Liver (tissue), 3 donors: Measurements from ENCODE around the gene TTC28.

Source experiments
- EGR1 ChIP-seq, 2 donors: IDR thresholded peaks; 2 replicates each; pipeline ENCODE4 v1.6.1; 2016 to 2018; ENCODE audit warnings: antibody characterized with exemption in 2 of 2, low read depth in 2 of 2
- FOXA1 ChIP-seq: IDR thresholded peaks from 2 replicates; pipeline ENCODE4 v1.6.1; 2016; ENCODE audit warnings: antibody characterized with exemption
- GABPA ChIP-seq, 2 donors: IDR thresholded peaks in 1 of 2; conservative IDR thresholded peaks in 1 of 2; 2 replicates each; pipeline ENCODE4 v1.6.1; 2016; ENCODE audit warnings: antibody characterized with exemption in 2 of 2, mild to moderate bottlenecking in 1 of 2, moderate library complexity in 1 of 2
- JUND ChIP-seq, 2 donors: IDR thresholded peaks; 2 replicates each; pipeline ENCODE4 v1.6.1; 2016; ENCODE audit warnings: antibody characterized with exemption in 2 of 2
- RAD21 ChIP-seq, 2 donors: IDR thresholded peaks; 2 replicates each; pipeline ENCODE4 v1.6.1; 2016; ENCODE audit warnings: antibody characterized with exemption in 2 of 2, mild to moderate bottlenecking in 2 of 2
- TAF1 ChIP-seq: conservative IDR thresholded peaks from 2 replicates; pipeline ENCODE4 v1.6.1; 2016; ENCODE audit warnings: antibody characterized with exemption, mild to moderate bottlenecking
- TF ChIP-seq, protein P1 (sequence below): fragments of 150-350 bp; IDR thresholded peaks from 2 replicates; pipeline ENCODE4 v1.5.1; 2017; ENCODE audit warnings: improper control_type of control experiment, low read depth, low read length; ENCODE audit not compliant: missing input control
- TF ChIP-seq, protein P2 (sequence below): IDR thresholded peaks from 2 replicates; pipeline ENCODE4 v1.6.1; 2016; ENCODE audit warnings: antibody characterized with exemption
- TF ChIP-seq, protein P3 (sequence below): IDR thresholded peaks from 2 replicates; pipeline ENCODE4 v1.6.1; 2016; ENCODE audit warnings: antibody characterized with exemption, mild to moderate bottlenecking
- TF ChIP-seq, protein P4 (sequence below): IDR thresholded peaks from 2 replicates; pipeline ENCODE4 v1.6.1; 2016; ENCODE audit warnings: antibody characterized with exemption
- TF ChIP-seq, protein P5 (sequence below): IDR thresholded peaks from 2 replicates; pipeline ENCODE4 v1.6.1; 2016; ENCODE audit warnings: antibody characterized with exemption
- donor health status: healthy.
- donor health status: healthy.

DNA sequence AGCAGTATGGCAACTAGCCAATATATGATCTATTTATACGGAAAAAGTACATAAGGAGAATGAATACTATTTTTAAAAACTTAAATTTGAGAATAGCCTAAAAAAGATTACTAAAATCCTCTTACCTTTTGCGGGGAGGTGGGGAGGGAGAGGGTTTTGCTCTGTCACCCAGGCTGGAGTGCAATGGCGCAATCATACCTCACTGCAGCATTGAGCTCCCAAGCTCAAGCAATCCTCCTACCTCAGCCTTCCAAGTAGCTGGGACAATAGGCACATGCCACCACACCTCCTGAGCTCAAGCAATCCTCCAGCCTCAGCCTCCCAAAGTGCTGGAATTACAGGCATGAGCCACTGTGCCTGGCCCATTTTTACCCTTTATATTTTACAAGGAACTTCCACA is 82.0 kb downstream of the TTC28 start:
- TF ChIP-seq, protein P1, sequence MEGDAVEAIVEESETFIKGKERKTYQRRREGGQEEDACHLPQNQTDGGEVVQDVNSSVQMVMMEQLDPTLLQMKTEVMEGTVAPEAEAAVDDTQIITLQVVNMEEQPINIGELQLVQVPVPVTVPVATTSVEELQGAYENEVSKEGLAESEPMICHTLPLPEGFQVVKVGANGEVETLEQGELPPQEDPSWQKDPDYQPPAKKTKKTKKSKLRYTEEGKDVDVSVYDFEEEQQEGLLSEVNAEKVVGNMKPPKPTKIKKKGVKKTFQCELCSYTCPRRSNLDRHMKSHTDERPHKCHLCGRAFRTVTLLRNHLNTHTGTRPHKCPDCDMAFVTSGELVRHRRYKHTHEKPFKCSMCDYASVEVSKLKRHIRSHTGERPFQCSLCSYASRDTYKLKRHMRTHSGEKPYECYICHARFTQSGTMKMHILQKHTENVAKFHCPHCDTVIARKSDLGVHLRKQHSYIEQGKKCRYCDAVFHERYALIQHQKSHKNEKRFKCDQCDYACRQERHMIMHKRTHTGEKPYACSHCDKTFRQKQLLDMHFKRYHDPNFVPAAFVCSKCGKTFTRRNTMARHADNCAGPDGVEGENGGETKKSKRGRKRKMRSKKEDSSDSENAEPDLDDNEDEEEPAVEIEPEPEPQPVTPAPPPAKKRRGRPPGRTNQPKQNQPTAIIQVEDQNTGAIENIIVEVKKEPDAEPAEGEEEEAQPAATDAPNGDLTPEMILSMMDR, result no peak
- TF ChIP-seq GABPA (IDR thresholded peaks at IDR 0.05 in 1 of 2, conservative IDR thresholded peaks at IDR 0.05 in 1 of 2) (no peak), TAF1 (no peak), RAD21 (IDR thresholded peaks at IDR 0.05) (no peak), JUND (IDR thresholded peaks at IDR 0.05) (no peak), EGR1 (IDR thresholded peaks at IDR 0.05; ENCODE audit: low read depth in 2 of 2) (no peak), FOXA1 (no peak)
- TF ChIP-seq, protein P2, sequence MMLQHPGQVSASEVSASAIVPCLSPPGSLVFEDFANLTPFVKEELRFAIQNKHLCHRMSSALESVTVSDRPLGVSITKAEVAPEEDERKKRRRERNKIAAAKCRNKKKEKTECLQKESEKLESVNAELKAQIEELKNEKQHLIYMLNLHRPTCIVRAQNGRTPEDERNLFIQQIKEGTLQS, result no peak
- TF ChIP-seq, protein P3, sequence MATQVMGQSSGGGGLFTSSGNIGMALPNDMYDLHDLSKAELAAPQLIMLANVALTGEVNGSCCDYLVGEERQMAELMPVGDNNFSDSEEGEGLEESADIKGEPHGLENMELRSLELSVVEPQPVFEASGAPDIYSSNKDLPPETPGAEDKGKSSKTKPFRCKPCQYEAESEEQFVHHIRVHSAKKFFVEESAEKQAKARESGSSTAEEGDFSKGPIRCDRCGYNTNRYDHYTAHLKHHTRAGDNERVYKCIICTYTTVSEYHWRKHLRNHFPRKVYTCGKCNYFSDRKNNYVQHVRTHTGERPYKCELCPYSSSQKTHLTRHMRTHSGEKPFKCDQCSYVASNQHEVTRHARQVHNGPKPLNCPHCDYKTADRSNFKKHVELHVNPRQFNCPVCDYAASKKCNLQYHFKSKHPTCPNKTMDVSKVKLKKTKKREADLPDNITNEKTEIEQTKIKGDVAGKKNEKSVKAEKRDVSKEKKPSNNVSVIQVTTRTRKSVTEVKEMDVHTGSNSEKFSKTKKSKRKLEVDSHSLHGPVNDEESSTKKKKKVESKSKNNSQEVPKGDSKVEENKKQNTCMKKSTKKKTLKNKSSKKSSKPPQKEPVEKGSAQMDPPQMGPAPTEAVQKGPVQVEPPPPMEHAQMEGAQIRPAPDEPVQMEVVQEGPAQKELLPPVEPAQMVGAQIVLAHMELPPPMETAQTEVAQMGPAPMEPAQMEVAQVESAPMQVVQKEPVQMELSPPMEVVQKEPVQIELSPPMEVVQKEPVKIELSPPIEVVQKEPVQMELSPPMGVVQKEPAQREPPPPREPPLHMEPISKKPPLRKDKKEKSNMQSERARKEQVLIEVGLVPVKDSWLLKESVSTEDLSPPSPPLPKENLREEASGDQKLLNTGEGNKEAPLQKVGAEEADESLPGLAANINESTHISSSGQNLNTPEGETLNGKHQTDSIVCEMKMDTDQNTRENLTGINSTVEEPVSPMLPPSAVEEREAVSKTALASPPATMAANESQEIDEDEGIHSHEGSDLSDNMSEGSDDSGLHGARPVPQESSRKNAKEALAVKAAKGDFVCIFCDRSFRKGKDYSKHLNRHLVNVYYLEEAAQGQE, result no peak
- TF ChIP-seq, protein P4, sequence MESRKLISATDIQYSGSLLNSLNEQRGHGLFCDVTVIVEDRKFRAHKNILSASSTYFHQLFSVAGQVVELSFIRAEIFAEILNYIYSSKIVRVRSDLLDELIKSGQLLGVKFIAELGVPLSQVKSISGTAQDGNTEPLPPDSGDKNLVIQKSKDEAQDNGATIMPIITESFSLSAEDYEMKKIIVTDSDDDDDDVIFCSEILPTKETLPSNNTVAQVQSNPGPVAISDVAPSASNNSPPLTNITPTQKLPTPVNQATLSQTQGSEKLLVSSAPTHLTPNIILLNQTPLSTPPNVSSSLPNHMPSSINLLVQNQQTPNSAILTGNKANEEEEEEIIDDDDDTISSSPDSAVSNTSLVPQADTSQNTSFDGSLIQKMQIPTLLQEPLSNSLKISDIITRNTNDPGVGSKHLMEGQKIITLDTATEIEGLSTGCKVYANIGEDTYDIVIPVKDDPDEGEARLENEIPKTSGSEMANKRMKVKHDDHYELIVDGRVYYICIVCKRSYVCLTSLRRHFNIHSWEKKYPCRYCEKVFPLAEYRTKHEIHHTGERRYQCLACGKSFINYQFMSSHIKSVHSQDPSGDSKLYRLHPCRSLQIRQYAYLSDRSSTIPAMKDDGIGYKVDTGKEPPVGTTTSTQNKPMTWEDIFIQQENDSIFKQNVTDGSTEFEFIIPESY, result no peak
- TF ChIP-seq, protein P5, sequence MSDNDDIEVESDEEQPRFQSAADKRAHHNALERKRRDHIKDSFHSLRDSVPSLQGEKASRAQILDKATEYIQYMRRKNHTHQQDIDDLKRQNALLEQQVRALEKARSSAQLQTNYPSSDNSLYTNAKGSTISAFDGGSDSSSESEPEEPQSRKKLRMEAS, result no peak
